Measurements from ENCODE around the gene PCGF2.

The PCGF2 gene

DNA sequence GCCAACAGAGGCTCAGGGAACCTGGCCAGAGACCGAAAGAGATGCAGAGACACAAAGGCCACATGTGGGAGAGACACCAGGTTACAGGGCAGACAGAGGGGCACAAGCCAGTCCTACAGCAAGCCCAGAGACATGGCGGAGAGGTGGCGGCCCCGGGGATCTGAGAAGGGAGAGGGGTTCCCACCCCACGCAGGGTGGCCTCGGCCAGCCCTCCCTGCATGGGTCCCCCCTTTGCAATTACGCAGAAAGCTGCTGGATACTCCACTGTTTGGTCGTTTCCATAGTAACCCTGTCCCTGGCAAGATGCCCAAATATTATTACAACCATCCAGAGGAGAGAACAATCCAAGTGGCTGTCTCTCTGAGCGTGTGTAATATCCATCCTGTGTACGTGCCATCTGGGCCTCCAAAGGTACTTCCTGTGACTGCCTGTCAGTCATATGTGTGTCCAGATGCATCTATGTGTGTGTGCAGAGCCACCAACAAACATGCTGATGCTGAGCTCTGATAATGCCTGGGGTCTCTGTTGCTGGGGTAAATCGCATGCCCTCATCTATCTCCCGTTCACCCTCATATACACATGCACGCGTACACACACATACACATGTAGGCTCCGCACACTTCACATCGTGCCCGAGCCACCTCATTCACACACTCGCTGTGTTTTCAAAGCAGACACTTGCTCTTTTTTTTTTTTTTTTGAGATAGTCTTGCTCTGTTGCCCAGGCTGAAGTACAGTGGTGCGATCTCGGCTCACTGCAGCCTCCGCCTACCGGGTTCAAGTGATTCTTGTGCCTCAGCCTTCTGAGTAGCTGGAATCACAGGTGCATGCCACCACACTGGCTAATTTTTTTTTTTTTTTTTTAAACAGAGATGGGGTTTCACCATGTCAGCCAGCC is 5.5 kb downstream of the PCGF2 start:
- in situ Hi-C loops (cut with HindIII; ENCODE audit: low sequenced_read_pairs), result no loop called here
- DNase-seq (ENCODE audit: low read depth, low spot score), result peak; percentile 93
- no peak overlapping the region for H3K4me3 ChIP-seq (ENCODE audit: low read depth, low read length)
- TF ChIP-seq, protein P1, sequence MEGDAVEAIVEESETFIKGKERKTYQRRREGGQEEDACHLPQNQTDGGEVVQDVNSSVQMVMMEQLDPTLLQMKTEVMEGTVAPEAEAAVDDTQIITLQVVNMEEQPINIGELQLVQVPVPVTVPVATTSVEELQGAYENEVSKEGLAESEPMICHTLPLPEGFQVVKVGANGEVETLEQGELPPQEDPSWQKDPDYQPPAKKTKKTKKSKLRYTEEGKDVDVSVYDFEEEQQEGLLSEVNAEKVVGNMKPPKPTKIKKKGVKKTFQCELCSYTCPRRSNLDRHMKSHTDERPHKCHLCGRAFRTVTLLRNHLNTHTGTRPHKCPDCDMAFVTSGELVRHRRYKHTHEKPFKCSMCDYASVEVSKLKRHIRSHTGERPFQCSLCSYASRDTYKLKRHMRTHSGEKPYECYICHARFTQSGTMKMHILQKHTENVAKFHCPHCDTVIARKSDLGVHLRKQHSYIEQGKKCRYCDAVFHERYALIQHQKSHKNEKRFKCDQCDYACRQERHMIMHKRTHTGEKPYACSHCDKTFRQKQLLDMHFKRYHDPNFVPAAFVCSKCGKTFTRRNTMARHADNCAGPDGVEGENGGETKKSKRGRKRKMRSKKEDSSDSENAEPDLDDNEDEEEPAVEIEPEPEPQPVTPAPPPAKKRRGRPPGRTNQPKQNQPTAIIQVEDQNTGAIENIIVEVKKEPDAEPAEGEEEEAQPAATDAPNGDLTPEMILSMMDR (IDR thresholded peaks at IDR 0.05; ENCODE audit: low read depth, low read length), result no peak

GRCh38 chr17:38741921-38742410 is 6.2 kb downstream of the PCGF2 start:
- in situ Hi-C loops (cut with HindIII; ENCODE audit: low sequenced_read_pairs), result no loop called here
- TF ChIP-seq, protein P1 (IDR thresholded peaks at IDR 0.05; ENCODE audit: low read depth, low read length), result no peak
- peak; percentile 70 for DNase-seq (ENCODE audit: low read depth, low spot score)

GRCh38 chr17:38741461-38741860 is 6.7 kb downstream of the PCGF2 start:
- no peak for DNase-seq (ENCODE audit: low read depth, low spot score)
- in situ Hi-C loops (cut with HindIII; ENCODE audit: low sequenced_read_pairs), result no loop called here
- TF ChIP-seq, protein P1 (IDR thresholded peaks at IDR 0.05; ENCODE audit: low read depth, low read length), result no peak
- no peak overlapping the region for H3K4me3 ChIP-seq (ENCODE audit: low read depth, low read length)

More at GRCh38 chr17:38741921-38742410, 6.2 kb downstream of the PCGF2 start:
- H3K4me3 ChIP-seq (ENCODE audit: low read depth, low read length), result no peak overlapping the region

DNA sequence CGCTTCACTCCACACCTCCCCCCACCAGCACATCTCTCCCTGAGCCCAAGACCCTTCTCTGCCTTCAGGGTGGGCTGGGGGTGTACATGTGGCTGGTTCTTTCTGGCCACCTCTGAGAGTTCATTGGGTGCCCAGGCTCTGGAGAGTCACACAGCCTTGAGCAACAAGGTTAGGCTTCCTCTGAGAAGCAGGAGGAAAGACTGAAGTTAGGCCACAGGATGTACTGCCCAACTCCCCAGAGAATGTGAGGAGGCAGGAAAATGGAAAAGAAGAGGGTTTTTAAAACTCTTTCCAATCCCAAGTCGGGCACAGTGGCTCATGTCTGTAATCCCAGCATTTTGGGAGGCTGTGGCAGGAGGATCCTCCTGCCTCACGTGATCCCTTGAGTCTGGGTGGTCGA is 7.3 kb downstream of the PCGF2 start:
- in situ Hi-C loops (cut with HindIII; ENCODE audit: low sequenced_read_pairs), result no loop called here
- TF ChIP-seq, protein P1 (IDR thresholded peaks at IDR 0.05; ENCODE audit: low read depth, low read length), result no peak
- DNase-seq (ENCODE audit: low read depth, low spot score), result no peak
- no peak overlapping the region for H3K4me3 ChIP-seq (ENCODE audit: low read depth, low read length)

- in situ Hi-C loops (cut with HindIII; ENCODE audit: low sequenced_read_pairs), result no loop called here
- TF ChIP-seq, protein P1 (IDR thresholded peaks at IDR 0.05; ENCODE audit: low read depth, low read length), result no peak
- no peak for DNase-seq (ENCODE audit: low read depth, low spot score)
- no peak overlapping the region for H3K4me3 ChIP-seq (ENCODE audit: low read depth, low read length)
These were observed 8.1 kb downstream of the PCGF2 start for GRCh38 chr17:38740044-38740443.

GRCh38 chr17:38739305-38739704 is 8.8 kb downstream of the PCGF2 start:
- H3K4me3 ChIP-seq (ENCODE audit: low read depth, low read length), result no peak overlapping the region

More at GRCh38 chr17:38739305-38739704, 8.8 kb downstream of the PCGF2 start:
- TF ChIP-seq, protein P1 (IDR thresholded peaks at IDR 0.05; ENCODE audit: low read depth, low read length), result no peak
- in situ Hi-C loops (cut with HindIII; ENCODE audit: low sequenced_read_pairs), result no loop called here
- DNase-seq (ENCODE audit: low read depth, low spot score), result no peak
